Natural killer cell (primary cell): ENCODE measurements around the gene BNC2. TPM values are rescaled to one million over a fixed set of nuclear protein-coding genes. Genes with fewer than 3 reads are reported as not detected.

Experiments used
- ATAC-seq, 3 donors: fragments of 150-1000 bp in 2 of 3; fragments of 200-7000 bp in 1 of 3; cut with Tn5 transposase; 1 replicate in 1 of 3; 2 replicates in 2 of 3; pipeline ENCODE4 v1.10.0; 2021; ENCODE audit warnings: mild to moderate bottlenecking in 2 of 3, moderate library complexity in 2 of 3
- DNase-seq, 2 donors: peaks; one replicate each; pipeline versions ENCODE4 v3.0.0 to v3.0.0-alpha.2; 2013 to 2021; ENCODE audit warnings: mixed read lengths in 1 of 2
- H3K27ac ChIP-seq: one replicate; pipeline ENCODE4 v1.5.1; 2013; ENCODE audit warnings: mild to moderate bottlenecking, low read length
- H3K27me3 ChIP-seq: one replicate; pipeline ENCODE4 v1.6.1; 2013; ENCODE audit warnings: low read length; ENCODE audit not compliant: control insufficient read depth, insufficient read depth
- H3K36me3 ChIP-seq: one replicate; pipeline ENCODE4 v1.6.1; 2013; ENCODE audit warnings: low read length; ENCODE audit not compliant: control insufficient read depth, insufficient read depth
- H3K4me1 ChIP-seq: one replicate; pipeline ENCODE4 v1.6.1; 2013; ENCODE audit warnings: low read length; ENCODE audit not compliant: control insufficient read depth, insufficient read depth
- H3K4me3 ChIP-seq: one replicate; pipeline ENCODE4 v1.5.1; 2013; ENCODE audit warnings: low read length
- H3K9me3 ChIP-seq: one replicate; pipeline ENCODE4 v1.6.1; 2013; ENCODE audit warnings: low read length; ENCODE audit not compliant: control insufficient read depth, insufficient read depth
- H3K27ac Mint-ChIP-seq, 2 donors: one replicate each; pipeline ENCODE4 v1.8.0; 2022; ENCODE audit warnings: mild to moderate bottlenecking in 2 of 2, mixed read lengths in 2 of 2, moderate library complexity in 1 of 2
- H3K27me3 Mint-ChIP-seq, 2 donors: one replicate each; pipeline ENCODE4 v1.8.0; 2022; ENCODE audit warnings: low read depth in 2 of 2, mixed read lengths in 2 of 2
- H3K36me3 Mint-ChIP-seq: one replicate; pipeline ENCODE4 v1.8.0; 2022; ENCODE audit warnings: mixed read lengths
- H3K4me1 Mint-ChIP-seq, 2 donors: one replicate each; pipeline ENCODE4 v1.8.0; 2022; ENCODE audit warnings: mixed read lengths in 2 of 2
- H3K4me3 Mint-ChIP-seq: one replicate; pipeline ENCODE4 v1.8.0; 2022; ENCODE audit warnings: mild to moderate bottlenecking, moderate library complexity, mixed read lengths
- H3K9me3 Mint-ChIP-seq, 2 donors: one replicate each; pipeline ENCODE4 v1.8.0; 2022; ENCODE audit warnings: mixed read lengths in 2 of 2
- WGBS: methylation state at CpG from one replicate; pipeline ENCODE4 v1.1.7; 2013; ENCODE audit warnings: missing lambda C conversion rate; ENCODE audit not compliant: insufficient coverage; 5-methylcytosine and 5-hydroxymethylcytosine counted together
- intact Hi-C: fragments of 100-400 bp; cut with micrococcal nuclease; formaldehyde crosslinking; loops from one replicate; pipeline ENCODE4 v1.14.2; 2022
- total RNA-seq, 4 donors: library from RNA; stranded (reverse); fragments of 120-200 nt in 1 of 4; gene quantifications; one replicate each; pipeline versions ENCODE4 v1.2.3 to v1.2.4, GENCODE V29; 2013 to 2022
- TF ChIP-seq, protein P1 (sequence below): fragments of 200-600 bp; IDR thresholded peaks from one replicate; pipeline ENCODE4 v1.8.0; 2022; ENCODE audit warnings: antibody characterized with exemption

BNC2 gene
- total RNA-seq, 3 donors from 2014 or later (not counting 1 experiment from before 2014, with no cell fraction given) = 36.9 to 84.2 (median 66.5) TPM

DNA sequence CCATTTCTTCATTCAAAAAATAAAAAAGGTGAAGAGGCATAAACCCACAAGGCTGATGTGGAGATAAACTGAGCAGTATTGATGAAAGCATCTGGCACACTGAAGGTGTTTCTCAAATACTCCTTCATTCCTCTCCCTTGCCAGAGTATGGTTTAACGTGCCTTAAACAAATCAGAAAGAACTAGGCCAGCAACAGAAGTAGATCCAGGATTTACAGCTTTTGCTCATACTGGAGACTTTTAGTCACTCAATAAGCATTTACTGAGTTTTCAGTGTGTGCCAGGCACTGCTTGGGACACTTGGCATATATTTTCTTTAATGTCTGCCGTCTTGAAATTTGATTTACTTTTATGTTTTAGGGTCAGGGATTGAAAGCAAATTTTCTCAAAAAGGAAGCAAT lies 53.0 kb downstream of the BNC2 start:
- TF ChIP-seq, protein P1, sequence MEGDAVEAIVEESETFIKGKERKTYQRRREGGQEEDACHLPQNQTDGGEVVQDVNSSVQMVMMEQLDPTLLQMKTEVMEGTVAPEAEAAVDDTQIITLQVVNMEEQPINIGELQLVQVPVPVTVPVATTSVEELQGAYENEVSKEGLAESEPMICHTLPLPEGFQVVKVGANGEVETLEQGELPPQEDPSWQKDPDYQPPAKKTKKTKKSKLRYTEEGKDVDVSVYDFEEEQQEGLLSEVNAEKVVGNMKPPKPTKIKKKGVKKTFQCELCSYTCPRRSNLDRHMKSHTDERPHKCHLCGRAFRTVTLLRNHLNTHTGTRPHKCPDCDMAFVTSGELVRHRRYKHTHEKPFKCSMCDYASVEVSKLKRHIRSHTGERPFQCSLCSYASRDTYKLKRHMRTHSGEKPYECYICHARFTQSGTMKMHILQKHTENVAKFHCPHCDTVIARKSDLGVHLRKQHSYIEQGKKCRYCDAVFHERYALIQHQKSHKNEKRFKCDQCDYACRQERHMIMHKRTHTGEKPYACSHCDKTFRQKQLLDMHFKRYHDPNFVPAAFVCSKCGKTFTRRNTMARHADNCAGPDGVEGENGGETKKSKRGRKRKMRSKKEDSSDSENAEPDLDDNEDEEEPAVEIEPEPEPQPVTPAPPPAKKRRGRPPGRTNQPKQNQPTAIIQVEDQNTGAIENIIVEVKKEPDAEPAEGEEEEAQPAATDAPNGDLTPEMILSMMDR = no peak
- Histone ChIP-seq H3K4me1 (no peaks in the 10 kb centered on the region), H3K9me3 (no peaks in the 10 kb centered on the region), H3K27ac (no peak overlapping the region), H3K4me3 (no peak overlapping the region), H3K36me3 (no peaks in the 10 kb centered on the region), H3K27me3 (no peaks in the 10 kb centered on the region)
- ATAC-seq (no peak), DNase-seq (no peak)
- 80% methylated on average over 2 of the region's 2 CpGs for WGBS
- Mint-ChIP-seq H3K4me1 (peaks cover 16 to 47% of the 10 kb centered on the region in 2 donors), H3K27ac (no peak overlapping the region), H3K4me3 (no peak overlapping the region), H3K9me3 (no peaks in the 10 kb centered on the region), H3K27me3 (no peaks in the 10 kb centered on the region), H3K36me3 (no peaks in the 10 kb centered on the region)
- intact Hi-C loops = no loop called here

DNA sequence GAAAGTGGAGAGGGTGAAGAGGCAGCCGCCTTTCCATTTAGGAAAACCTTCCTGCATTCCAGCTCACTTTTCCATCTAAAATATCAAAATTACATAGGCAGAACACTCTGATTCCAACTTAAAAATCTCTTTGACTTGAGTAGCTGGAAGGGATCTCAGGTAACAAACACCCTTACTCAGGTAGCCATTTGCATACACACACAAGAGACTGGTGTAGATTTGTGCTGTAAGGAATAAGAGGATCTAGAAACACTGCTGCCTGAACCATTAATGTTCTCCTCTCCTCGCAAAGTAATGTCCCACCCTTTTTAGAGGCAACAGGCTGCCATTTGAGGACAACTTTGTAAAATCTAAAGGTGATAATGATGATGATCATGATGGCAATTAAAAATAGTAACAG lies 53.5 kb downstream of the BNC2 start:
- no peaks in the 10 kb centered on the region for H3K36me3 Mint-ChIP-seq
- ATAC-seq (no peak), DNase-seq (no peak)
- 100% methylated on average over 1 of the region's 2 CpGs for WGBS
- no peaks in the 10 kb centered on the region for H3K27me3 Mint-ChIP-seq
- peaks cover 19 to 51% of the 10 kb centered on the region in 2 donors for H3K4me1 Mint-ChIP-seq
- H3K27ac ChIP-seq = no peak overlapping the region
- H3K9me3 ChIP-seq = no peaks in the 10 kb centered on the region
- no peak overlapping the region for H3K4me3 Mint-ChIP-seq
- no peak overlapping the region for H3K4me3 ChIP-seq
- no peaks in the 10 kb centered on the region for H3K4me1 ChIP-seq
- TF ChIP-seq, protein P1 = no peak
- no peaks in the 10 kb centered on the region for H3K9me3 Mint-ChIP-seq
- no peaks in the 10 kb centered on the region for H3K27me3 ChIP-seq
- H3K27ac Mint-ChIP-seq = no peak overlapping the region
- no peaks in the 10 kb centered on the region for H3K36me3 ChIP-seq
- intact Hi-C loops = no loop called here

DNA sequence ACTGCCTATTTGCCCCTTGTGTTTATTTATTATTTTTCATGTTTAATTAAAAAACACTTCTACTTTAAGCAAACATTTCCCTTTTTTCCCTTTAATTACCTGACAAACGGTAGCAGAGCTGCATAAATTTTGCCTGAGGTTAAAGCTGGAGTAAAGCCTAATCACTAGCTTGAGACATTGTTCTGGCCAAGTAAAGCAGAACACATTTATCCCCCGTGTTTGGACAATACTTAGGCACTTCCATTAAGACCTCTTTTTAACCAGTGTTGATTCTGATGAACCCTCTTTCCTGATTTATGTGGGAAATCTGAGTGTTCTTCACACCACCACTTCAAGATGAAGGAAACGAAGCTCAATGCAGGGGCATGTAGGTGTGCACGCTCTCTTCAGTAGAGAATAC lies 54.5 kb downstream of the BNC2 start:
- peaks cover 25 to 57% of the 10 kb centered on the region in 2 donors for H3K4me1 Mint-ChIP-seq
- no peaks in the 10 kb centered on the region for H3K36me3 Mint-ChIP-seq
- intact Hi-C loops = no loop called here

DNA sequence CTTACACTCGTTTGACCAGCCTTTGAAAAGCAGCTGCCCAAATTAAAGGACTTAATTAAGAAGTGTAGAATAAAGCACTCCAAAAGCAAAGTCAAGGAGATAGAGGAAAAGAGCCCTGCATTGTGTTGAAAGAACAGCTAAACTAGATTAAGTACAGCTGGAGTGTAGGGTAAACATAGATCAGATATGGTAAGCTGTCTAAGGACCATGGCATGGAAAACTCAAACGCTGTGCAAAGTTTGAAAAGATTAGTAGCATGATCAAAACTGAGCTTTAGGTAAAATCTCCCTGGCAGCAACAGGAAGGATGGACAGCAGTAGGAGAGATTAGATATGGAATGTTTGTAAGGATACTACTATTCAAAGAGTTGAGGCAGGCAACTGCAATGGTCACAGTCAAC lies 55.4 kb downstream of the BNC2 start:
- intact Hi-C loops = no loop called here
- Mint-ChIP-seq H3K4me1 (peaks cover 25 to 61% of the 10 kb centered on the region in 2 donors), H3K27me3 (no peaks in the 10 kb centered on the region), H3K9me3 (no peaks in the 10 kb centered on the region), H3K4me3 (no peak overlapping the region), H3K27ac (no peak overlapping the region), H3K36me3 (no peaks in the 10 kb centered on the region)
- Histone ChIP-seq H3K9me3 (no peaks in the 10 kb centered on the region), H3K27ac (no peak overlapping the region), H3K36me3 (no peaks in the 10 kb centered on the region), H3K4me1 (no peaks in the 10 kb centered on the region), H3K27me3 (no peaks in the 10 kb centered on the region), H3K4me3 (no peak overlapping the region)
- TF ChIP-seq, protein P1 = no peak
- 91% methylated on average over 2 of the region's 2 CpGs for WGBS
- ATAC-seq = no peak
- no peak for DNase-seq

More for the DNA sequence above, 54.5 kb downstream of the BNC2 start:
- H3K27ac ChIP-seq = no peak overlapping the region
- 74% methylated on average over 4 of the region's 4 CpGs for WGBS
- no peaks in the 10 kb centered on the region for H3K9me3 Mint-ChIP-seq
- H3K27me3 ChIP-seq = no peaks in the 10 kb centered on the region
- H3K4me3 Mint-ChIP-seq = no peak overlapping the region
- H3K27ac Mint-ChIP-seq = no peak overlapping the region
- ATAC-seq (no peak), DNase-seq (no peak)
- H3K36me3 ChIP-seq = no peaks in the 10 kb centered on the region
- H3K4me3 ChIP-seq = no peak overlapping the region
- H3K27me3 Mint-ChIP-seq = no peaks in the 10 kb centered on the region
- H3K4me1 ChIP-seq = no peaks in the 10 kb centered on the region
- TF ChIP-seq, protein P1 = no peak
- H3K9me3 ChIP-seq = no peaks in the 10 kb centered on the region
